Measurements from ENCODE around the gene TCEA3. TPM values are rescaled to one million over a fixed set of nuclear protein-coding genes. Genes with fewer than 3 reads are reported as not detected.
A peak's percentile ranks its signal among the peaks of the same experiment; 100 is the strongest.

The TCEA3 gene
- total and polyA plus RNA-seq, 2 of the 4 experiments (the other 2 are of a cell fraction): 3.0 to 6.3 TPM

- intact Hi-C loops (cut with micrococcal nuclease) (loop anchor here (1.0 to 5.0 kb wide), 4 partner anchors 24 to 188 kb away; partner anchors contain the start of genes ASAP3 and E2F2), dilution Hi-C loops (cut with HindIII; ENCODE audit: low sequenced_read_pairs, unreplicated experiment) (no loop called here), in situ Hi-C loops (cut with MboI; ENCODE audit: low sequenced_read_pairs) (no loop called here)
- peaks cover 2% of the 10 kb centered on the region for H3K9me1 ChIP-seq (ENCODE audit: insufficient read depth, low read length)
- H3K4me3 ChIP-seq (ENCODE audit: insufficient read depth, low read depth, low read length): peak within 1 kb of the TSS; percentile 93
- ATAC-seq (ENCODE audit: low read depth) (peak; percentile 94), DNase-seq (peak; percentile 100)
- H3K4ac ChIP-seq (ENCODE audit: low read depth, low read length): peak within 1 kb of the TSS; percentile 95
- H3K9me3 ChIP-seq (ENCODE audit: control insufficient read depth, insufficient read depth, low read length): no peaks in the 10 kb centered on the region
- POLR2A ChIA-PET (ENCODE audit: unreplicated experiment): interaction anchor here (0.5 to 0.8 kb wide), 11 partner anchors 24 to 322 kb away, joined by 3 to 17 read pairs (median 4); no protein-coding TSS in a partner anchor
- peak within 1 kb of the TSS; percentile 83 for H3K23ac ChIP-seq (ENCODE audit: low read depth, low read length)
- H2AK5ac ChIP-seq (ENCODE audit: low read depth, low read length): peak within 1 kb of the TSS; percentile 82
- no peaks in the 10 kb centered on the region for H3K36me3 ChIP-seq (ENCODE audit: control insufficient read depth, insufficient read depth, low read length)
- peaks cover 39% of the 10 kb centered on the region for H4K20me1 ChIP-seq (ENCODE audit: insufficient read depth, low read length)
- peaks cover 0 to 3% of the 10 kb centered on the region in 2 experiments; a peak in 1 of 4 replicates for H3K79me1 ChIP-seq (ENCODE audit: low read depth in 1 of 2, low read length in 2 of 2)
- peak within 1 kb of the TSS; percentile 8; the same call in 1 of the 2 replicates for H2BK20ac ChIP-seq (ENCODE audit: low read depth, low read length)
- peak within 1 kb of the TSS; percentile 95 for H3K27ac ChIP-seq (ENCODE audit: insufficient read depth, low read length)
- H3K27me3 ChIP-seq (ENCODE audit: control insufficient read depth, insufficient read depth, low read length): no peaks in the 10 kb centered on the region
- peak within 1 kb of the TSS; percentile 45; the same call in 2 of the 3 replicates for H2BK15ac ChIP-seq (ENCODE audit: low read depth, low read length)
- peak within 1 kb of the TSS; percentile 94 for H3K18ac ChIP-seq (ENCODE audit: low read depth, low read length)
- CTCF ChIA-PET: interaction anchor here (1.6 kb wide), 1 partner anchor 59 kb away, joined by 6 read pairs; no protein-coding TSS in a partner anchor
- peak within 1 kb of the TSS; percentile 98 for H3K9ac ChIP-seq (ENCODE audit: low read depth, low read length)
- peak within 1 kb of the TSS; percentile 82 to 96 for H4K8ac ChIP-seq (ENCODE audit: low read depth in 2 of 2, low read length in 2 of 2)
- peak within 1 kb of the TSS; percentile 93 for H4K91ac ChIP-seq (ENCODE audit: insufficient read depth, low read depth, low read length)
- H2BK120ac ChIP-seq (ENCODE audit: low read depth, low read length): peak within 1 kb of the TSS; percentile 64
- H2BK5ac ChIP-seq (ENCODE audit: low read depth, low read length, poor library complexity, severe bottlenecking): peak within 1 kb of the TSS; percentile 90
- H3K4me2 ChIP-seq (ENCODE audit: low read depth, low read length): peak within 1 kb of the TSS; percentile 96
- H3K56ac ChIP-seq (ENCODE audit: extremely low read depth, insufficient read depth, low read length): peak within 1 kb of the TSS; percentile 97
- peak within 1 kb of the TSS; percentile 91 for H2AFZ ChIP-seq (replicated peaks; ENCODE audit: low read length, poor library complexity)
- H4K5ac ChIP-seq (ENCODE audit: low read depth, low read length): peak within 1 kb of the TSS; percentile 89
- BruUV-seq (replicated peaks): no TSS peak
- peaks cover 2% of the 10 kb centered on the region; the same call in 1 of the 2 replicates for H3K4me1 ChIP-seq (ENCODE audit: control insufficient read depth, insufficient read depth, low read length)
- WGBS, 2 experiments (ENCODE audit: extremely low coverage in 2 of 2, insufficient read length in 1 of 2): 1% methylated on average over 40 of the region's 87 CpGs; no CpG with 5 or more reads in 1 of the 2 experiments
- peak within 1 kb of the TSS; percentile 84 for H3K14ac ChIP-seq (replicated peaks; ENCODE audit: low read depth, low read length)
- peak within 1 kb of the TSS; percentile 96 for H2AK9ac ChIP-seq (replicated peaks; ENCODE audit: low read depth, low read length, poor library complexity)
- TF ChIP-seq RFX5 (IDR thresholded peaks at IDR 0.05; ENCODE audit: low read depth, low read length) (no peak), POLR2A (IDR thresholded peaks at IDR 0.05; ENCODE audit: low read depth, low read length) (no peak; the same call in 1 of the 2 replicates), MAZ (IDR thresholded peaks at IDR 0.05; ENCODE audit: borderline replicate concordance, low read depth, low read length) (peak; percentile 98; the same call in 1 of the 2 replicates), RCOR1 (IDR thresholded peaks at IDR 0.05; ENCODE audit: insufficient replicate concordance, low read length) (no peak), CHD1 (IDR thresholded peaks at IDR 0.05; ENCODE audit: low read depth, low read length) (0 out of 2 replicates have a peak, but pooled peaks have one; percentile 20), MXI1 (IDR thresholded peaks at IDR 0.05; ENCODE audit: borderline replicate concordance, low read depth, low read length) (peak; percentile 77), BHLHE40 (IDR thresholded peaks at IDR 0.05; ENCODE audit: low read depth, low read length) (no peak), MAFK (IDR thresholded peaks at IDR 0.05; ENCODE audit: low read depth, low read length) (no peak), SMC3 (IDR thresholded peaks at IDR 0.05; ENCODE audit: low read depth, low read length) (no peak), USF2 (IDR thresholded peaks at IDR 0.05; ENCODE audit: low read depth, low read length) (peak; percentile 55), CTCF (conservative IDR thresholded peaks at IDR 0.05; ENCODE audit: low read depth, low read length) (no peak), CEBPB (IDR thresholded peaks at IDR 0.05; ENCODE audit: low read depth, low read length) (no peak)
These were observed 80.2 kb downstream of the TCEA3 start, which contains the start of gene HNRNPR for GRCh38 chr1:23344111-23344986. HNRNPR (minus strand) TSS chr1:23344284; CDS start chr1:23341008, 3,276 bp downstream.

Measured in IMR-90 (cell line).